NCI-H524 (cell line): ENCODE data around the gene AK6.
"Not testable (repeated sequence)": the region's sequence is repeated elsewhere in the genome, so short reads cannot be mapped to it uniquely, and the experiment has no call there.

Experiments used
- DNase-seq, 2 experiments: peaks; one replicate each; lab custom pipeline; 2025; lab: John Stamatoyannopoulos, UW

The AK6 gene

GRCh38 chr5:69335341-69335935 is 33.9 kb downstream of the AK6 start:
- no peak for DNase-seq

- peak; percentile 34 to 68 for DNase-seq
Measured at GRCh38 chr5:69334793-69335268, 34.5 kb downstream of the AK6 start.

- DNase-seq = not testable (repeated sequence)
Measured at GRCh38 chr5:69333668-69334315, 35.5 kb downstream of the AK6 start.

GRCh38 chr5:69331528-69332445 is 37.5 kb downstream of the AK6 start:
- no peak for DNase-seq

- no peak for DNase-seq
Measured at GRCh38 chr5:69329905-69330489, 39.3 kb downstream of the AK6 start.

- DNase-seq = no peak
Measured at GRCh38 chr5:69326365-69326764, 43.0 kb downstream of the AK6 start.

GRCh38 chr5:69317391-69317790 is 51.9 kb downstream of the AK6 start:
- no peak for DNase-seq

GRCh38 chr5:69315972-69316371 is 53.3 kb downstream of the AK6 start:
- peak in 1 of 2 experiments; percentile 4 for DNase-seq

- no peak for DNase-seq
Measured at GRCh38 chr5:69313428-69313827, 55.9 kb downstream of the AK6 start.

GRCh38 chr5:69312459-69313160 is 56.7 kb downstream of the AK6 start:
- DNase-seq = no peak

GRCh38 chr5:69309380-69309779 is 59.9 kb downstream of the AK6 start:
- DNase-seq = no peak

GRCh38 chr5:69308046-69308553 is 61.2 kb downstream of the AK6 start:
- DNase-seq = no peak

GRCh38 chr5:69305512-69305911 is 63.8 kb downstream of the AK6 start:
- no peak for DNase-seq
